Caco-2 (cell line): ENCODE measurements around the gene KLF6. TPM values are rescaled to one million over a fixed set of nuclear protein-coding genes. Genes with fewer than 3 reads are reported as not detected.
A peak's percentile ranks its signal among the peaks of the same experiment; 100 is the strongest.

Experiments
- BruUV-seq: library from RNA; stranded (reverse); fragments of 400-500 nt; replicated peaks from 2 replicates; lab custom pipeline; 2021; lab: Mats Ljungman, UMichigan
- CTCF ChIA-PET: fragments of 300-600 bp; sonication (Branson Sonifier 250); formaldehyde crosslinking; loops from one replicate; lab custom pipeline; 2022; ENCODE audit warnings: antibody characterized with exemption; lab: Charles Lee
- POLR2A ChIA-PET: fragments of 300-600 bp; sonication (Branson Sonifier 250); formaldehyde crosslinking; loops from one replicate; lab custom pipeline; 2022; ENCODE audit warnings: antibody characterized with exemption; lab: Charles Lee
- DNase-seq, 2 experiments: peaks; one replicate each; pipeline versions ENCODE4 v3.0.0 to v3.0.0-alpha.2; 2020 to 2022
- H3K27me3 ChIP-seq: replicated peaks from 2 replicates; pipeline ENCODE4 v1.6.0; 2011; ENCODE audit warnings: low read length; ENCODE audit not compliant: control insufficient read depth, insufficient read depth
- H3K36me3 ChIP-seq: 2 replicates; pipeline ENCODE4 v1.5.1; 2011; ENCODE audit warnings: low read length; ENCODE audit not compliant: control insufficient read depth, insufficient read depth
- H3K4me1 ChIP-seq: fragments of 250-450 bp; sonication (Bioruptor Pico); 2 replicates; pipeline ENCODE4 v1.5.1; 2020; ENCODE audit warnings: mild to moderate bottlenecking
- H3K4me3 ChIP-seq: 2 replicates; pipeline ENCODE4 v1.5.1; 2011; ENCODE audit warnings: low read depth, mild to moderate bottlenecking, control low read depth, low read length
- H3K9me3 ChIP-seq: fragments of 250-450 bp; sonication (Bioruptor Pico); 2 replicates; pipeline ENCODE4 v1.5.1; 2020; ENCODE audit warnings: mild to moderate bottlenecking, moderate library complexity
- H3K27ac Mint-ChIP-seq: one replicate; pipeline ENCODE4 v1.8.0; 2022; ENCODE audit warnings: mixed read lengths; ENCODE audit not compliant: unreplicated experiment
- H3K27me3 Mint-ChIP-seq: one replicate; pipeline ENCODE4 v1.8.0; 2022; ENCODE audit warnings: mixed read lengths; ENCODE audit not compliant: insufficient read depth, unreplicated experiment
- H3K36me3 Mint-ChIP-seq: one replicate; pipeline ENCODE4 v1.8.0; 2022; ENCODE audit warnings: mild to moderate bottlenecking, mixed read lengths; ENCODE audit not compliant: insufficient read depth, unreplicated experiment
- H3K4me1 Mint-ChIP-seq: one replicate; pipeline ENCODE4 v1.8.0; 2022; ENCODE audit warnings: low read depth, mixed read lengths; ENCODE audit not compliant: unreplicated experiment
- H3K4me3 Mint-ChIP-seq: one replicate; pipeline ENCODE4 v1.8.0; 2022; ENCODE audit warnings: mild to moderate bottlenecking, moderate library complexity, mixed read lengths; ENCODE audit not compliant: unreplicated experiment
- H3K9me3 Mint-ChIP-seq: one replicate; pipeline ENCODE4 v1.8.0; 2022; ENCODE audit warnings: mixed read lengths; ENCODE audit not compliant: unreplicated experiment
- intact Hi-C: fragments of 100-400 bp; cut with micrococcal nuclease; formaldehyde crosslinking; loops from one replicate; pipeline ENCODE4 v1.10.0; 2022; ENCODE audit not compliant: unreplicated experiment
- total RNA-seq: library from RNA; stranded (reverse); gene quantifications from 2 replicates; pipeline ENCODE4 v1.2.3, GENCODE V29; 2022
- TF ChIP-seq, protein P1 (sequence below), 2 experiments: fragments of 200-600 bp in 1 of 2; IDR thresholded peaks; 1 replicate in 1 of 2; 2 replicates in 1 of 2; pipeline versions ENCODE4 v1.5.1 to v1.8.0; 2011 to 2022; ENCODE audit warnings: antibody characterized with exemption in 1 of 2, control low read depth in 1 of 2, inconsistent platforms in 1 of 2, low read depth in 1 of 2, low read length in 1 of 2, mild to moderate bottlenecking in 1 of 2, moderate library complexity in 1 of 2; ENCODE audit not compliant: insufficient read depth in 1 of 2, severe bottlenecking in 1 of 2, unreplicated experiment in 1 of 2

KLF6 gene
- total RNA-seq, 1 experiment from 2014 or later = 84.5 TPM

DNA sequence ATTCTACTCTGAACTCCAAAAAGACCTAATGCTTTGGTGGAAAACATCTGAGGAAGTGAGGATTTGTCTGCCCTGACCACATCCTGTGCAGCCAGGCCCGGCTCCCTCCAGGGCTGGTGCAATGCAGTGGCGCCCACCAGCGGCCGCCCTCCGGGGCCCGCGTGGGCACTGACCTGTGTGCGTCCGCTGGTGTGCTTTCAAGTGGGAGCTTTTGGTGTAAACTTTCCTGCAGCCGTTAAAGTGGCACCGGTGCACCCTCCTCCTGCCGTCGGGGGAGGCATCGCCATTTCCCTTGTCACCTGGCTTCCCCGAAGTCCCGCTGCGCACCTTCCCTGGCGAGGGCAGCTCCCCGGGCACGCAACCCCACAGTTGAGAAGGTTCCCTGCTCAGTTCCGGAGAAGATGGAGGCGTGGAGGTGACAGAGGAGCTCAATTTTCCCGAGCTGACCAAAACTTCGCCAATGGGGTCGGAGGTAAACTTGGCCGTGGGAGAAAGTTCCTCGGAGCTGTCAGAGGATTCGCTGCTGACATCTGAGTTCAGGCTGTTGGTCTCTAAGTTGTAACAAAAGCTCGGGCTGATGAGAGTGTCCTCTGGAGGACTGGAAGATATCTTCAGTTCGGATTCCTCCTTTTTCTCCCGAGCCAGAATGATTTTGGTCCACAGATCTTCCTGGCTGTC is 3.4 kb downstream of the KLF6 start:
- no peaks in the 10 kb centered on the region for H3K9me3 ChIP-seq
- H3K4me3 ChIP-seq = no peak overlapping the region
- DNase-seq = no peak
- no peaks in the 10 kb centered on the region for H3K27me3 ChIP-seq
- peaks cover 20% of the 10 kb centered on the region for H3K36me3 ChIP-seq
- H3K4me3 Mint-ChIP-seq = peak overlapping the region; percentile 91
- peaks cover 70% of the 10 kb centered on the region for H3K4me1 ChIP-seq
- peak overlapping the region; percentile 98 for H3K27ac Mint-ChIP-seq
- intact Hi-C loops = loop anchor here (5.0 to 10.0 kb wide), 2 partner anchors 184 to 297 kb away; no protein-coding TSS in a partner anchor
- H3K9me3 Mint-ChIP-seq = no peaks in the 10 kb centered on the region
- CTCF ChIA-PET = no interaction called here
- TF ChIP-seq, protein P1, sequence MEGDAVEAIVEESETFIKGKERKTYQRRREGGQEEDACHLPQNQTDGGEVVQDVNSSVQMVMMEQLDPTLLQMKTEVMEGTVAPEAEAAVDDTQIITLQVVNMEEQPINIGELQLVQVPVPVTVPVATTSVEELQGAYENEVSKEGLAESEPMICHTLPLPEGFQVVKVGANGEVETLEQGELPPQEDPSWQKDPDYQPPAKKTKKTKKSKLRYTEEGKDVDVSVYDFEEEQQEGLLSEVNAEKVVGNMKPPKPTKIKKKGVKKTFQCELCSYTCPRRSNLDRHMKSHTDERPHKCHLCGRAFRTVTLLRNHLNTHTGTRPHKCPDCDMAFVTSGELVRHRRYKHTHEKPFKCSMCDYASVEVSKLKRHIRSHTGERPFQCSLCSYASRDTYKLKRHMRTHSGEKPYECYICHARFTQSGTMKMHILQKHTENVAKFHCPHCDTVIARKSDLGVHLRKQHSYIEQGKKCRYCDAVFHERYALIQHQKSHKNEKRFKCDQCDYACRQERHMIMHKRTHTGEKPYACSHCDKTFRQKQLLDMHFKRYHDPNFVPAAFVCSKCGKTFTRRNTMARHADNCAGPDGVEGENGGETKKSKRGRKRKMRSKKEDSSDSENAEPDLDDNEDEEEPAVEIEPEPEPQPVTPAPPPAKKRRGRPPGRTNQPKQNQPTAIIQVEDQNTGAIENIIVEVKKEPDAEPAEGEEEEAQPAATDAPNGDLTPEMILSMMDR (IDR thresholded peaks at IDR 0.05; ENCODE audit: insufficient read depth in 1 of 2, low read depth in 1 of 2, low read length in 1 of 2, severe bottlenecking in 1 of 2, unreplicated experiment in 1 of 2) = no peak
- peaks cover 33% of the 10 kb centered on the region for H3K4me1 Mint-ChIP-seq
- no peaks in the 10 kb centered on the region for H3K27me3 Mint-ChIP-seq
- H3K36me3 Mint-ChIP-seq = peaks cover 100% of the 10 kb centered on the region
- POLR2A ChIA-PET = no interaction called here
- no TSS peak for BruUV-seq

DNA sequence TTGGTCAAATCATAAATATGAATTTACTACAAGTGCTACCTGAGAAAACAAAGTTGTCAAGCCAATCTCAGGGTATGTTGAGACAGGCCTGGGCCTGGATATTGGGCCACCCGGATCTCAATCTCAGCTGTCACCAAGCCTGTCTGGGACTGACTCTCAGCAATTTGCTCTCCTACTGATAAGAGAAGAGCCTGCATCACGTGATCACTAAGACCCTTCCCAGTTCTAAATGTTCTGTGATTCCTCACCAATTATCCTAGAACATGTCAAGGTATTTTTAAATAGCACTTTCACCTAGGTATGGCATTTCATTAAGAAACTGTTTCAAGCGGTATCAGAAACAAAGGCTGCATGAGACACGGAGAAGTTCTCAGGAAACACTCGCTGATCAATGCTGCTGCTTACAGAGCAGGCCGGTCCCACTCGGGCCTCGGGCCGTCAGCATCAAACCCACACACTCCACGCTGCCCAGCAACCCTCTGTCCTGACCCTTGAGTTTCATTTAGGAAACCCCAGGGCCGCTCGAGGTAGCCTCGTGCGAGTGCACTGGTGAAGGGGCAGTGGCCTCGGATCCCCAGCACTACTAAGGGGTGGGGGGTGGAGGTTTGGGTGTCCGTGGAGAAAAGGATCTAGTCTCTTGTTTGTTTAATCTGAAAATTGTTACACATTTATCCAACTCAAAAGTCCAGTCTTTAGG is 4.1 kb downstream of the KLF6 start:
- Histone ChIP-seq H3K4me3 (no peak overlapping the region), H3K4me1 (peaks cover 70% of the 10 kb centered on the region), H3K9me3 (no peaks in the 10 kb centered on the region), H3K36me3 (peaks cover 20% of the 10 kb centered on the region), H3K27me3 (no peaks in the 10 kb centered on the region)
- Mint-ChIP-seq H3K36me3 (peaks cover 100% of the 10 kb centered on the region), H3K9me3 (no peaks in the 10 kb centered on the region), H3K4me3 (peak overlapping the region; percentile 91), H3K27me3 (no peaks in the 10 kb centered on the region), H3K4me1 (peaks cover 32% of the 10 kb centered on the region), H3K27ac (peak overlapping the region; percentile 16)
- ChIA-PET CTCF (no interaction called here), POLR2A (interaction anchor here (0.6 to 1.2 kb wide), 2 partner anchors 19 to 1651 kb away, joined by 3 to 4 read pairs; no protein-coding TSS in a partner anchor)
- intact Hi-C loops = loop anchor here (5.0 to 10.0 kb wide), 2 partner anchors 184 to 296 kb away; no protein-coding TSS in a partner anchor
- no TSS peak for BruUV-seq
- TF ChIP-seq, protein P1 (IDR thresholded peaks at IDR 0.05; ENCODE audit: insufficient read depth in 1 of 2, low read depth in 1 of 2, low read length in 1 of 2, severe bottlenecking in 1 of 2, unreplicated experiment in 1 of 2) = no peak
- DNase-seq = no peak

DNA sequence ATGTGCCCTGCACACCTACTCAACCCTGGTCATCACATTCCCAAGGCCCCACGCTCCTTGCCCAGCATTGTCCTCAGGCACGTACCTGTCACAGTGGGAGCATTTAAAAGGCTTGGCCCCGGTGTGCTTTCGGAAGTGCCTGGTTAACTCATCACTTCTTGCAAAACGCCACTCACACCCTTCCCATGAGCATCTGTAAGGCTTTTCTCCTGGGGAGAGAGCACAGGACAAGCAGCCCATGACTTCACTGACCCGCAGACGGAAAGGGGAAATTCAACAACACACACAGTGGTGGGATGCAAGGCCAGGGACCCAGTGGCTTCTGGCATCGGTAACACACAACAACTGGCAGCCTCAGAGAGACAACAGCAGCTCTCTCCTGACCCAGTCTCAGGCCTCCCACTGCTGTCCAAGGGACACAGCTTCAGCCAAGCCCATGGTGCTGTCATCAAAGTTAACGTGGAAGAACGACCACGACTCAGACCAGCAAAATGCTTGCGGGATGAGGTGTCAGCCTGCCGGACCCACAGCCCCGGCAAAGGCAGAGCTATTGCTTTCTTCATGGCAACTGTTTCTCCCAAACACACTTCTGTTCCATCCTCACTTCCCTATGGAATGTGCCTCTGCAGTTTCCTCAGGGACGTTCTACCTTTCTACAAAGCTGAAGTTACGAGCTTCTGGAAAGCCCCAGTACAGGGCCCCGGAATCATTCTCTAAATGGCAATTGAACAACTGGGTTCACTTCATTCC is 4.8 kb downstream of the KLF6 start:
- Histone ChIP-seq H3K4me3 (no peak overlapping the region), H3K4me1 (peaks cover 76% of the 10 kb centered on the region), H3K27me3 (no peaks in the 10 kb centered on the region), H3K9me3 (no peaks in the 10 kb centered on the region), H3K36me3 (peaks cover 20% of the 10 kb centered on the region)
- POLR2A ChIA-PET = interaction anchor here (0.6 to 1.2 kb wide), 2 partner anchors 18 to 1652 kb away, joined by 3 to 4 read pairs; no protein-coding TSS in a partner anchor
- CTCF ChIA-PET = no interaction called here
- peak overlapping the region; percentile 91 for H3K4me3 Mint-ChIP-seq
- H3K27ac Mint-ChIP-seq = peak overlapping the region; percentile 16
- TF ChIP-seq, protein P1 (IDR thresholded peaks at IDR 0.05; ENCODE audit: insufficient read depth in 1 of 2, low read depth in 1 of 2, low read length in 1 of 2, severe bottlenecking in 1 of 2, unreplicated experiment in 1 of 2) = no peak
- no TSS peak for BruUV-seq
- no peaks in the 10 kb centered on the region for H3K27me3 Mint-ChIP-seq
- no peak for DNase-seq
- intact Hi-C loops = loop anchor here (5.0 to 10.0 kb wide), 2 partner anchors 183 to 295 kb away; no protein-coding TSS in a partner anchor
- H3K36me3 Mint-ChIP-seq = peaks cover 100% of the 10 kb centered on the region
- H3K9me3 Mint-ChIP-seq = no peaks in the 10 kb centered on the region
- H3K4me1 Mint-ChIP-seq = peaks cover 39% of the 10 kb centered on the region
